ENCODE measurements around the gene SLC16A9.

DNA sequence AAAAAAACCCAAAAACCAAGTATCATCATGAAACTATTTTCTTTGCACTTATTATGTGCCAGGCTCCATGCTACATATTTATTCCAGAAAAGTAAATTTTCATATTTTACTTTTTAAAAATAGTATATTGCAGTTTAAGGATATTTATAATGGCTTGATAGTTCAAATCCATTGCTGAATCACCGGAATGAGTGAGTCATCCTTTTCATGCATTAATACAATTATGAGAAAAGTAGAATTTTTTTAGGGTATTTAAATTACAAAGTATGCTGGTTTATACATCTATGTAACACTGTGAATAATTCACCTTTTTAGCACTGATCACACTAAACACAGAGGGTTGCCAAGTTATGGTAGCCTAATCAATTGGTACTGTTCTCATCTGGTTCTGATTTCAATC is 54.3 kb downstream of the SLC16A9 start:
- no peak for TF ChIP-seq CTCF (conservative IDR thresholded peaks at IDR 0.05)
- no peak for TF ChIP-seq ZFX (IDR thresholded peaks at IDR 0.05)

Data from C4-2B (cell line).